T-helper 2 cell treated with Interferon-gamma antibody and Interleukin-4, amounts not matched to agents 5 μg/mL and 100 μg/mL, for 36 hours (primary cell): Measurements from ENCODE around the gene C16orf78.

Source experiments
- DNase-seq: peaks from one replicate; pipeline ENCODE4 v3.0.0; 2021; ENCODE audit warnings: low spot score
- H3K27ac Mint-ChIP-seq: one replicate; pipeline ENCODE4 v1.8.0; 2021; ENCODE audit warnings: mild to moderate bottlenecking, mixed read lengths
- H3K27me3 Mint-ChIP-seq: one replicate; pipeline ENCODE4 v1.8.0; 2021; ENCODE audit warnings: low read depth, mixed read lengths
- H3K36me3 Mint-ChIP-seq: one replicate; pipeline ENCODE4 v1.8.0; 2021; ENCODE audit warnings: low read depth, mixed read lengths
- H3K4me1 Mint-ChIP-seq: one replicate; pipeline ENCODE4 v1.8.0; 2021; ENCODE audit warnings: low read depth, mixed read lengths
- H3K4me3 Mint-ChIP-seq: one replicate; pipeline ENCODE4 v1.8.0; 2022; ENCODE audit warnings: mild to moderate bottlenecking, moderate library complexity, mixed read lengths
- H3K9me3 Mint-ChIP-seq: one replicate; pipeline ENCODE4 v1.8.0; 2021; ENCODE audit warnings: mixed read lengths

C16orf78 gene

GRCh38 chr16:49416001-49416675, 42.5 kb downstream of the C16orf78 start:
- Mint-ChIP-seq H3K4me3 (no peak overlapping the region), H3K4me1 (no peaks in the 10 kb centered on the region), H3K27ac (no peak overlapping the region), H3K27me3 (no peaks in the 10 kb centered on the region), H3K36me3 (no peaks in the 10 kb centered on the region), H3K9me3 (no peaks in the 10 kb centered on the region)
- no peak for DNase-seq

DNA sequence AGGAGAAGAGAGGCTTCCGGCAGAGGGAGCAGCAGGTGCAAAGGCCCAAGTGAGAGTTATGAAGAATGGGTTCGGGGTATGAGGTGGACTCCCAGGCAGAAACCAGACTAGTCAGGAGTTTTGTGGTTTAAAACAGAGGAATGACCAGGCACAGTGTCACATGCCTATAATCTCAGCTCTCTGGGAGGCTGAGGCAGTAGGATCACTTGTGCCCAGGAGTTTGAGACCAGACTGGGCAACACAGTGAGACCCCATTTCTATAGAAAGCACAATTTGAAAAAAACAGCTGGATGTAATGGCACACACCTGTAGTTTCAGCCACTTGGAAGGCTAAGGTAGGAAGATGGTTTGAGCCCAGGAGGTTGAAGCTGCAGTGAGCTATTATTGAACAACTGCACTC, 43.8 kb downstream of the C16orf78 start:
- H3K9me3 Mint-ChIP-seq = no peaks in the 10 kb centered on the region
- no peak overlapping the region for H3K27ac Mint-ChIP-seq
- H3K36me3 Mint-ChIP-seq = no peaks in the 10 kb centered on the region
- no peaks in the 10 kb centered on the region for H3K4me1 Mint-ChIP-seq
- H3K4me3 Mint-ChIP-seq = no peak overlapping the region
- no peak for DNase-seq
- H3K27me3 Mint-ChIP-seq = no peaks in the 10 kb centered on the region

- H3K9me3 Mint-ChIP-seq = no peaks in the 10 kb centered on the region
- no peak overlapping the region for H3K27ac Mint-ChIP-seq
- H3K4me3 Mint-ChIP-seq = no peak overlapping the region
- no peaks in the 10 kb centered on the region for H3K27me3 Mint-ChIP-seq
- DNase-seq = no peak
- H3K36me3 Mint-ChIP-seq = no peaks in the 10 kb centered on the region
- H3K4me1 Mint-ChIP-seq = no peaks in the 10 kb centered on the region
These were observed 45.4 kb downstream of the C16orf78 start for GRCh38 chr16:49419006-49419405.

GRCh38 chr16:49419862-49420261, 46.3 kb downstream of the C16orf78 start:
- H3K4me3 Mint-ChIP-seq = no peak overlapping the region

GRCh38 chr16:49422896-49423295, 49.3 kb downstream of the C16orf78 start:
- Mint-ChIP-seq H3K4me3 (no peak overlapping the region), H3K27ac (no peak overlapping the region), H3K9me3 (no peaks in the 10 kb centered on the region), H3K36me3 (no peaks in the 10 kb centered on the region), H3K27me3 (no peaks in the 10 kb centered on the region), H3K4me1 (no peaks in the 10 kb centered on the region)
- DNase-seq = no peak

More at GRCh38 chr16:49419862-49420261, 46.3 kb downstream of the C16orf78 start:
- no peak overlapping the region for H3K27ac Mint-ChIP-seq
- no peaks in the 10 kb centered on the region for H3K27me3 Mint-ChIP-seq
- DNase-seq = no peak
- no peaks in the 10 kb centered on the region for H3K36me3 Mint-ChIP-seq
- H3K4me1 Mint-ChIP-seq = no peaks in the 10 kb centered on the region
- H3K9me3 Mint-ChIP-seq = no peaks in the 10 kb centered on the region

DNA sequence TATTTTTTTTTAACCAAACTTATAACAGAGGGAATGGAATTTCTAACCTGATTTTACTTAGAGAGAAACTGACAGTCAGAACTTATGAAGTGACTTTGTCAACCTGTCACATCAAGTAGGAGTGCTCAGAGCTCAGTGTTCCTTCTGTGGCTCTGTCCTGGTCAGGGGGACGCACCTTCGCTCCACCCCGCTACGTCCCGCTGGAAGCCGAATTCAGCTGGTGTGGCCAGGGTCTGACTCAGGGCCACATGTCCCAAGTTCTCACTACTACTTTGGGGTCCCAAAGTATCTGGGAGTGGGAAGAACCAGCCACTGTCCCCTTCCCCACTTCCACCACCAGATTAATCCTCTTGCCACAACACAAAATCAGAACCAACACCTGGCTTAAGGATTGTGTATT, 51.4 kb downstream of the C16orf78 start:
- H3K4me1 Mint-ChIP-seq = no peaks in the 10 kb centered on the region
- no peak overlapping the region for H3K27ac Mint-ChIP-seq
- no peak overlapping the region for H3K4me3 Mint-ChIP-seq
- no peak for DNase-seq
- peaks cover 4% of the 10 kb centered on the region for H3K27me3 Mint-ChIP-seq
- peaks cover 12% of the 10 kb centered on the region for H3K9me3 Mint-ChIP-seq
- no peaks in the 10 kb centered on the region for H3K36me3 Mint-ChIP-seq

DNA sequence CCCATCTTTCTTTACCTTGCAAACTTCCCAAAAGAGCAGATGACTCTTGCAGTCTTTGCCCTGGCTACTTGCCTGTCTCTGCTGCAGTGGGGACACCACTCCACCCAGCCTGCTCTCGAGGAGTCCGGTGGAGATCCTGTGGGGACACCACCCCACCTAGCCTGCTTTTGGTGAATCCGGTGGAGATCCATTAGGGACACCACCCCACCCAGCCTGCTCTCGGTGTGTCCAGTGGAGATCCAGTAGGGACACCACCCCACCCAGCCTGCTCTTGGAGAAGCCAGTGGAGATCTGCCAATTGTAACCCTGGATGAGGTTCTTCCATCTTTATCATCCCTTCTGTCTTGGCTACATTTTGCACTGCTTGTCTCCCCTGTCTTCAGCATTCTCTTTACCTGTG, 54.2 kb downstream of the C16orf78 start:
- peaks cover 12% of the 10 kb centered on the region for H3K9me3 Mint-ChIP-seq
- H3K27me3 Mint-ChIP-seq = peaks cover 4% of the 10 kb centered on the region
- DNase-seq = no peak
- H3K27ac Mint-ChIP-seq = no peak overlapping the region
- no peak overlapping the region for H3K4me3 Mint-ChIP-seq
- no peaks in the 10 kb centered on the region for H3K4me1 Mint-ChIP-seq
- no peaks in the 10 kb centered on the region for H3K36me3 Mint-ChIP-seq

GRCh38 chr16:49428808-49429207, 55.2 kb downstream of the C16orf78 start:
- H3K9me3 Mint-ChIP-seq = peaks cover 12% of the 10 kb centered on the region
- no peak for DNase-seq
- H3K36me3 Mint-ChIP-seq = no peaks in the 10 kb centered on the region
- no peaks in the 10 kb centered on the region for H3K4me1 Mint-ChIP-seq
- peaks cover 4% of the 10 kb centered on the region for H3K27me3 Mint-ChIP-seq
- H3K4me3 Mint-ChIP-seq = no peak overlapping the region
- H3K27ac Mint-ChIP-seq = no peak overlapping the region

DNA sequence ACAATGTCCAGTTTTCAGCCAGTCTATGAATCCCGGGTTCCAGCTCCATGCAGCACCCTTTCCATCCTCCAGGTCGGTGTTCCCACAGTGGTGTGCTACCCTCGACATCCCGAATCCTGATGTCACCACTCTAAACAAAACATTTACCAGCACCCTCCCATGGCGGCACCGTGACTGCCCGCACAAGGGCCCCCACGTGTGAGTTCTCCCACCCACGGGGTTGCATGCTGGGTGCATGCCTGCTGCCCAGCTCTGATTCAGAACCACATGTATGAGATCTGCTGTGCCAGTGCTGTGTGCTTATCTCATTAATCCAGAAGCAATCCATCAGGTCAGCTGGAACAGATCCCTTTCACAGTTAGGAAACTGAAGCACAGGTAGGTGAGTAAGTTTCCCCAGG, 57.4 kb downstream of the C16orf78 start:
- H3K4me3 Mint-ChIP-seq = no peak overlapping the region

GRCh38 chr16:49431591-49432290, 58.1 kb downstream of the C16orf78 start:
- Mint-ChIP-seq H3K9me3 (peaks cover 12% of the 10 kb centered on the region), H3K4me1 (no peaks in the 10 kb centered on the region), H3K27me3 (peaks cover 6% of the 10 kb centered on the region), H3K36me3 (no peaks in the 10 kb centered on the region), H3K27ac (no peak overlapping the region), H3K4me3 (no peak overlapping the region)
- DNase-seq = no peak

More for the DNA sequence above, 57.4 kb downstream of the C16orf78 start:
- DNase-seq = no peak
- Mint-ChIP-seq H3K4me1 (no peaks in the 10 kb centered on the region), H3K9me3 (peaks cover 12% of the 10 kb centered on the region), H3K27ac (no peak overlapping the region), H3K27me3 (peaks cover 4% of the 10 kb centered on the region), H3K36me3 (no peaks in the 10 kb centered on the region)

DNA sequence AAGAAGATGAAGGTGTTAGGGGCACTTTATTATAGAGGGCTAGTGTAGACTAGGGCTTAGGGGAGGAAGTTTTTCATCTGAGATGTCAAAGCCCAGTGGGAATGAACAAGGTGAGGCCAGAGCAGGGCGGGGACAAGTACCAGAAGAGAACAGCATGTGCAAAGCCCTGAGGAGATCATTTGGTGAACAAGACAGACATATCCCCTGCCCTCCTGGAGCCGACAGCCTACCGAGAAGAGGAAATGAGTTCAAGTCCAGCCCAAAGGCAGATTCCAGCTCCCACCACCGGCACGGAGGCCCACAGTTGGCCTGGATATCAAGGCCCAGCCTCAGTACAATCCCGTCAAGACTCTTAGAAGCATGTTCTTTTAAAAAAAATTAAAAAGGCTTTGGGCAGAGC, 61.1 kb downstream of the C16orf78 start:
- no peaks in the 10 kb centered on the region for H3K36me3 Mint-ChIP-seq
- H3K27me3 Mint-ChIP-seq = peaks cover 2% of the 10 kb centered on the region
- no peak overlapping the region for H3K27ac Mint-ChIP-seq

GRCh38 chr16:49436181-49436580, 62.6 kb downstream of the C16orf78 start:
- Mint-ChIP-seq H3K9me3 (no peaks in the 10 kb centered on the region), H3K4me3 (no peak overlapping the region), H3K27ac (no peak overlapping the region), H3K36me3 (no peaks in the 10 kb centered on the region), H3K27me3 (peaks cover 2% of the 10 kb centered on the region), H3K4me1 (peaks cover 6% of the 10 kb centered on the region)
- DNase-seq = no peak

More for the DNA sequence above, 61.1 kb downstream of the C16orf78 start:
- Mint-ChIP-seq H3K4me3 (no peak overlapping the region), H3K4me1 (no peaks in the 10 kb centered on the region), H3K9me3 (no peaks in the 10 kb centered on the region)
- no peak for DNase-seq

GRCh38 chr16:49437344-49437743, 63.7 kb downstream of the C16orf78 start:
- Mint-ChIP-seq H3K4me1 (peaks cover 14% of the 10 kb centered on the region), H3K4me3 (no peak overlapping the region), H3K27me3 (peaks cover 2% of the 10 kb centered on the region), H3K9me3 (no peaks in the 10 kb centered on the region), H3K27ac (no peak overlapping the region), H3K36me3 (no peaks in the 10 kb centered on the region)
- DNase-seq = no peak

GRCh38 chr16:49439050-49439449, 65.4 kb downstream of the C16orf78 start:
- no peak for DNase-seq
- Mint-ChIP-seq H3K4me1 (peaks cover 17% of the 10 kb centered on the region), H3K27ac (no peak overlapping the region), H3K27me3 (peaks cover 2% of the 10 kb centered on the region), H3K36me3 (no peaks in the 10 kb centered on the region), H3K4me3 (no peak overlapping the region), H3K9me3 (no peaks in the 10 kb centered on the region)
